Measurements from ENCODE around the gene CA5B. TPM values are rescaled to one million over a fixed set of nuclear protein-coding genes. Genes with fewer than 3 reads are reported as not detected.

The CA5B gene
- total RNA-seq, 1 experiment from 2014 or later, result 6.4 TPM

GRCh38 chrX:15808254-15808653, 70.2 kb downstream of the CA5B start:
- no peak overlapping the region for H3K4me3 Mint-ChIP-seq (ENCODE audit: low read depth, unreplicated experiment)
- H3K27ac Mint-ChIP-seq (ENCODE audit: unreplicated experiment), result no peak overlapping the region
- peaks cover 7% of the 10 kb centered on the region for H3K36me3 Mint-ChIP-seq (ENCODE audit: insufficient read depth, unreplicated experiment)
- H3K9me3 Mint-ChIP-seq (ENCODE audit: low read depth, unreplicated experiment), result no peaks in the 10 kb centered on the region
- H3K27me3 Mint-ChIP-seq (ENCODE audit: unreplicated experiment), result no peaks in the 10 kb centered on the region
- intact Hi-C loops (cut with micrococcal nuclease; ENCODE audit: unreplicated experiment), result no loop called here
- H3K4me1 Mint-ChIP-seq (ENCODE audit: low read depth, unreplicated experiment), result no peaks in the 10 kb centered on the region
- no peak for TF ChIP-seq CTCF (IDR thresholded peaks at IDR 0.05; ENCODE audit: unreplicated experiment)
- CTCF ChIA-PET, result no interaction called here
- DNase-seq, result no peak
- BruUV-seq (replicated peaks), result no TSS peak

GRCh38 chrX:15812192-15812938, 74.3 kb downstream of the CA5B start:
- no TSS peak for BruUV-seq (replicated peaks)

GRCh38 chrX:15813416-15813815, 75.3 kb downstream of the CA5B start:
- TF ChIP-seq CTCF (IDR thresholded peaks at IDR 0.05; ENCODE audit: unreplicated experiment), result no peak
- H3K4me3 Mint-ChIP-seq (ENCODE audit: low read depth, unreplicated experiment), result no peak overlapping the region
- CTCF ChIA-PET, result no interaction called here
- H3K27me3 Mint-ChIP-seq (ENCODE audit: unreplicated experiment), result no peaks in the 10 kb centered on the region
- no peaks in the 10 kb centered on the region for H3K9me3 Mint-ChIP-seq (ENCODE audit: low read depth, unreplicated experiment)
- H3K4me1 Mint-ChIP-seq (ENCODE audit: low read depth, unreplicated experiment), result no peaks in the 10 kb centered on the region
- H3K36me3 Mint-ChIP-seq (ENCODE audit: insufficient read depth, unreplicated experiment), result no peaks in the 10 kb centered on the region
- no TSS peak for BruUV-seq (replicated peaks)
- no peak for DNase-seq
- intact Hi-C loops (cut with micrococcal nuclease; ENCODE audit: unreplicated experiment), result loop anchor here (10.0 kb wide), 2 partner anchors 129 to 161 kb away; no protein-coding TSS in a partner anchor
- no peak overlapping the region for H3K27ac Mint-ChIP-seq (ENCODE audit: unreplicated experiment)

More at GRCh38 chrX:15812192-15812938, 74.3 kb downstream of the CA5B start:
- H3K36me3 Mint-ChIP-seq (ENCODE audit: insufficient read depth, unreplicated experiment), result no peaks in the 10 kb centered on the region
- H3K4me3 Mint-ChIP-seq (ENCODE audit: low read depth, unreplicated experiment), result no peak overlapping the region
- no peak for DNase-seq
- no peak overlapping the region for H3K27ac Mint-ChIP-seq (ENCODE audit: unreplicated experiment)
- no peak for TF ChIP-seq CTCF (IDR thresholded peaks at IDR 0.05; ENCODE audit: unreplicated experiment)
- no peaks in the 10 kb centered on the region for H3K27me3 Mint-ChIP-seq (ENCODE audit: unreplicated experiment)
- no peaks in the 10 kb centered on the region for H3K4me1 Mint-ChIP-seq (ENCODE audit: low read depth, unreplicated experiment)
- CTCF ChIA-PET, result no interaction called here
- intact Hi-C loops (cut with micrococcal nuclease; ENCODE audit: unreplicated experiment), result loop anchor here (10.0 kb wide), 2 partner anchors 128 to 162 kb away; no protein-coding TSS in a partner anchor
- H3K9me3 Mint-ChIP-seq (ENCODE audit: low read depth, unreplicated experiment), result no peaks in the 10 kb centered on the region

GRCh38 chrX:15814771-15815365, 76.8 kb downstream of the CA5B start:
- Mint-ChIP-seq H3K4me3 (ENCODE audit: low read depth, unreplicated experiment) (no peak overlapping the region), H3K9me3 (ENCODE audit: low read depth, unreplicated experiment) (no peaks in the 10 kb centered on the region), H3K4me1 (ENCODE audit: low read depth, unreplicated experiment) (no peaks in the 10 kb centered on the region), H3K36me3 (ENCODE audit: insufficient read depth, unreplicated experiment) (no peaks in the 10 kb centered on the region), H3K27ac (ENCODE audit: unreplicated experiment) (no peak overlapping the region), H3K27me3 (ENCODE audit: unreplicated experiment) (no peaks in the 10 kb centered on the region)
- no peak for DNase-seq
- CTCF ChIA-PET, result no interaction called here
- intact Hi-C loops (cut with micrococcal nuclease; ENCODE audit: unreplicated experiment), result loop anchor here (10.0 kb wide), 2 partner anchors 130 to 160 kb away; no protein-coding TSS in a partner anchor
- no peak for TF ChIP-seq CTCF (IDR thresholded peaks at IDR 0.05; ENCODE audit: unreplicated experiment)
- BruUV-seq (replicated peaks), result no TSS peak

Measured in Calu3 (cell line).